ENCODE measurements around the gene PLSCR1. TPM values are rescaled to one million over a fixed set of nuclear protein-coding genes. Genes with fewer than 3 reads are reported as not detected.

The PLSCR1 gene
- polyA plus RNA-seq, 1 experiment = 40.4 TPM

GRCh38 chr3:146470425-146470990 is 73.9 kb downstream of the PLSCR1 start:
- Histone ChIP-seq H3K27me3 (ENCODE audit: control insufficient read depth, insufficient read depth, low read length) (no peaks in the 10 kb centered on the region), H3K4me3 (ENCODE audit: low read depth, low read length) (no peak overlapping the region), H3K27ac (ENCODE audit: low read depth, low read length) (no peak overlapping the region), H3K9me3 (ENCODE audit: control insufficient read depth, insufficient read depth, low read length) (peaks cover 6% of the 10 kb centered on the region; the same call in 1 of the 2 replicates)
- DNase-seq (ENCODE audit: low read depth, low spot score) = no peak
- CTCF ChIA-PET = interaction anchor here (0.6 kb wide), 1 partner anchor 143 kb away, joined by 3 read pairs; no protein-coding TSS in a partner anchor
- TF ChIP-seq CTCF (IDR thresholded peaks at IDR 0.05; ENCODE audit: low read depth, low read length) = no peak
- POLR2A ChIA-PET = interaction anchor here (0.5 to 0.6 kb wide), 2 partner anchors 41 to 45 kb away, joined by 3 to 5 read pairs; no protein-coding TSS in a partner anchor

GRCh38 chr3:146469150-146470017 is 75.0 kb downstream of the PLSCR1 start, which contains the start of gene PLSCR2:
PLSCR2 (minus strand) TSS chr3:146469561; CDS start chr3:146459904, 9,657 bp downstream.
- ChIA-PET CTCF (no interaction called here), POLR2A (interaction anchor here (0.5 to 1.2 kb wide), 4 partner anchors 43 to 75 kb away, joined by 3 to 5 read pairs (median 4); partner anchors contain the start of gene PLSCR1)
- Histone ChIP-seq H3K9me3 (ENCODE audit: control insufficient read depth, insufficient read depth, low read length) (peaks cover 6% of the 10 kb centered on the region; the same call in 1 of the 2 replicates), H3K27ac (ENCODE audit: low read depth, low read length) (no peak within 1 kb of the TSS), H3K27me3 (ENCODE audit: control insufficient read depth, insufficient read depth, low read length) (no peaks in the 10 kb centered on the region), H3K4me3 (ENCODE audit: low read depth, low read length) (peak within 1 kb of the TSS; percentile 46)
- no peak for TF ChIP-seq CTCF (IDR thresholded peaks at IDR 0.05; ENCODE audit: low read depth, low read length)
- DNase-seq (ENCODE audit: low read depth, low spot score) = no peak

- Histone ChIP-seq H3K9me3 (ENCODE audit: control insufficient read depth, insufficient read depth, low read length) (peaks cover 6% of the 10 kb centered on the region; the same call in 1 of the 2 replicates), H3K27me3 (ENCODE audit: control insufficient read depth, insufficient read depth, low read length) (no peaks in the 10 kb centered on the region), H3K27ac (ENCODE audit: low read depth, low read length) (no peak overlapping the region), H3K4me3 (ENCODE audit: low read depth, low read length) (peak overlapping the region; percentile 46)
- TF ChIP-seq CTCF (IDR thresholded peaks at IDR 0.05; ENCODE audit: low read depth, low read length) = no peak
- ChIA-PET CTCF (no interaction called here), POLR2A (interaction anchor here (1.1 to 1.2 kb wide), 2 partner anchors 75 to 76 kb away, joined by 3 to 5 read pairs; partner anchors contain the start of gene PLSCR1)
- no peak for DNase-seq (ENCODE audit: low read depth, low spot score)
Measured at GRCh38 chr3:146468671-146469149, 75.7 kb downstream of the PLSCR1 start.

- Histone ChIP-seq H3K4me3 (ENCODE audit: low read depth, low read length) (no peak overlapping the region), H3K27ac (ENCODE audit: low read depth, low read length) (no peak overlapping the region), H3K27me3 (ENCODE audit: control insufficient read depth, insufficient read depth, low read length) (no peaks in the 10 kb centered on the region), H3K9me3 (ENCODE audit: control insufficient read depth, insufficient read depth, low read length) (peaks cover 6% of the 10 kb centered on the region; the same call in 1 of the 2 replicates)
- no peak for TF ChIP-seq CTCF (IDR thresholded peaks at IDR 0.05; ENCODE audit: low read depth, low read length)
- ChIA-PET POLR2A (interaction anchor here (1.1 to 1.2 kb wide), 2 partner anchors 75 to 76 kb away, joined by 3 to 5 read pairs; partner anchors contain the start of gene PLSCR1), CTCF (no interaction called here)
- no peak for DNase-seq (ENCODE audit: low read depth, low spot score)
Measured at GRCh38 chr3:146468234-146468633, 76.2 kb downstream of the PLSCR1 start.
